SK-N-SH (cell line): ENCODE data around the gene NTMT2. TPM values are rescaled to one million over a fixed set of nuclear protein-coding genes. Genes with fewer than 3 reads are reported as not detected.

Experiments
- CTCF ChIA-PET: fragments of 300-600, 350-600 bp; formaldehyde crosslinking; extraction: SDS; loops from one replicate; lab custom pipeline; 2021; lab: Yijun Ruan, JAX
- POLR2A ChIA-PET: fragments of 350-600 bp; sonication (Branson Sonifier 250); formaldehyde crosslinking; extraction: SDS; loops from one replicate; lab custom pipeline; 2020; ENCODE audit warnings: antibody characterized with exemption, inconsistent platforms; lab: Yijun Ruan, JAX
- DNase-seq: peaks from one replicate; pipeline ENCODE4 v3.0.0; 2012
- H2AFZ ChIP-seq: fragments of 200-600 bp; sonication (generic); 2 replicates; pipeline ENCODE4 v1.8.1; 2016; ENCODE audit warnings: antibody characterized with exemption, mild to moderate bottlenecking, low read depth
- H3F3A ChIP-seq: fragments of 200-600 bp; sonication (generic); replicated peaks from 2 replicates; pipeline ENCODE3; 2016; ENCODE audit warnings: antibody characterized with exemption, mild to moderate bottlenecking; ENCODE audit not compliant: insufficient read depth
- H3K27ac ChIP-seq, 2 experiments: fragments of 200-500 bp in 1 of 2; fragments of 200-600 bp in 1 of 2; sonication (Bioruptor generic) in 1 of 2; sonication (generic), shearing (Covaris generic) in 1 of 2; 2 replicates each; pipeline versions ENCODE4 v1.5.1 to v1.6.1; 2014 to 2016; ENCODE audit warnings: low read depth in 2 of 2, inconsistent platforms in 1 of 2, low read length in 1 of 2, mild to moderate bottlenecking in 1 of 2, mixed read lengths in 1 of 2
- H3K27me3 ChIP-seq: fragments of 200-600 bp; sonication (generic), shearing (Covaris generic); 2 replicates; pipeline ENCODE4 v1.6.1; 2016; ENCODE audit warnings: mixed run types; ENCODE audit not compliant: insufficient read depth
- H3K36me3 ChIP-seq, 2 experiments: fragments of 200-500 bp in 1 of 2; fragments of 200-600 bp in 1 of 2; sonication (Bioruptor generic) in 1 of 2; sonication (generic) in 1 of 2; replicated peaks in 1 of 2; 2 replicates each; pipeline versions ENCODE3 to v1.5.1; 2014 to 2016; ENCODE audit warnings: low read length in 1 of 2, mild to moderate bottlenecking in 1 of 2; ENCODE audit not compliant: insufficient read depth in 2 of 2, control insufficient read depth in 1 of 2
- H3K4me1 ChIP-seq, 2 experiments: fragments of 200-500 bp in 1 of 2; fragments of 200-600 bp in 1 of 2; sonication (Bioruptor generic) in 1 of 2; sonication (generic), shearing (Covaris generic) in 1 of 2; 2 replicates each; pipeline versions ENCODE4 v1.5.1 to v1.6.1; 2014 to 2016; ENCODE audit warnings: low read depth in 1 of 2, low read length in 1 of 2, mixed run types in 1 of 2; ENCODE audit not compliant: insufficient read depth in 2 of 2, control insufficient read depth in 1 of 2
- H3K4me2 ChIP-seq: fragments of 200-600 bp; sonication (generic), shearing (Covaris generic); 2 replicates; pipeline ENCODE4 v1.6.1; 2017; ENCODE audit warnings: mixed run types
- H3K4me3 ChIP-seq, 2 experiments: fragments of 200-500 bp in 1 of 2; fragments of 200-600 bp in 1 of 2; sonication (Bioruptor generic) in 1 of 2; sonication (generic), shearing (Covaris generic) in 1 of 2; 2 replicates each; pipeline versions ENCODE4 v1.5.1 to v1.8.1; 2014 to 2016; ENCODE audit warnings: low read depth in 2 of 2, inconsistent platforms in 1 of 2, low read length in 1 of 2, mild to moderate bottlenecking in 1 of 2, mixed read lengths in 1 of 2, moderate library complexity in 1 of 2
- H3K79me2 ChIP-seq: fragments of 200-600 bp; sonication (generic); 2 replicates; pipeline ENCODE4 v1.8.1; 2017; ENCODE audit warnings: mild to moderate bottlenecking; ENCODE audit not compliant: insufficient read depth
- H3K9ac ChIP-seq: fragments of 200-600 bp; sonication (generic); 2 replicates; pipeline ENCODE4 v1.6.1; 2017; ENCODE audit warnings: mixed run types
- H3K9me2 ChIP-seq: fragments of 200-600 bp; sonication (generic); 2 replicates; pipeline ENCODE4 v1.6.1; 2017; ENCODE audit warnings: mixed run types
- H3K9me3 ChIP-seq: fragments of 200-600 bp; sonication (generic); 2 replicates; pipeline ENCODE4 v1.6.1; 2017; ENCODE audit warnings: mixed run types, mild to moderate bottlenecking, moderate library complexity
- H4K20me1 ChIP-seq: fragments of 200-600 bp; sonication (generic); 2 replicates; pipeline ENCODE4 v1.6.1; 2017; ENCODE audit warnings: mild to moderate bottlenecking, mixed run types; ENCODE audit not compliant: insufficient read depth
- CHD2 ChIP-seq: fragments of 150-350 bp; IDR thresholded peaks from 2 replicates; pipeline ENCODE4 v1.6.1; 2018; ENCODE audit warnings: low read length; ENCODE audit not compliant: partially characterized antibody
- ELF1 ChIP-seq: IDR thresholded peaks from 2 replicates; pipeline ENCODE4 v1.4.0; 2012
- EZH2phosphoT487 ChIP-seq: fragments of 200-600 bp; sonication (generic); IDR thresholded peaks from 2 replicates; pipeline ENCODE4 v1.6.1; 2017; ENCODE audit warnings: low read depth, mixed run types, mild to moderate bottlenecking, antibody characterized with exemption, moderate library complexity, borderline replicate concordance
- FOSL2 ChIP-seq: IDR thresholded peaks from 2 replicates; pipeline ENCODE4 v1.4.0; 2012; ENCODE audit warnings: low read depth, mild to moderate bottlenecking, moderate library complexity, borderline replicate concordance
- IRF3 ChIP-seq: fragments of 150-350 bp; IDR thresholded peaks from 2 replicates; pipeline ENCODE4 v1.6.1; 2016; ENCODE audit warnings: mild to moderate bottlenecking, low read depth, low read length
- NFIC ChIP-seq: IDR thresholded peaks from 2 replicates; pipeline ENCODE4 v1.4.0; 2012; ENCODE audit warnings: borderline replicate concordance
- POLR2AphosphoS5 ChIP-seq: IDR thresholded peaks from 2 replicates; pipeline ENCODE4 v1.6.1; 2012; ENCODE audit warnings: low read depth, low read length
- RAD21 ChIP-seq: IDR thresholded peaks from 2 replicates; pipeline ENCODE4 v1.6.1; 2012; ENCODE audit warnings: mild to moderate bottlenecking, low read length
- RFX5 ChIP-seq: IDR thresholded peaks from 2 replicates; pipeline ENCODE4 v1.6.1; 2012; ENCODE audit warnings: mild to moderate bottlenecking, improper control_type of control experiment, low read length
- SIN3A ChIP-seq: IDR thresholded peaks from 2 replicates; pipeline ENCODE4 v1.6.1; 2012; ENCODE audit warnings: low read depth, mild to moderate bottlenecking, low read length, moderate library complexity, borderline replicate concordance
- USF1 ChIP-seq: IDR thresholded peaks from 2 replicates; pipeline ENCODE4 v1.4.0; 2012; ENCODE audit warnings: low read depth, borderline replicate concordance
- WGBS: methylation state at CpG from one replicate; pipeline ENCODE4 v1.1.6; 2017; ENCODE audit warnings: low lambda C conversion rate; 5-methylcytosine and 5-hydroxymethylcytosine counted together
- polyA plus RNA-seq, 3 experiments: library from polyadenylated mRNA; depleted of rRNA; stranded (reverse); fragments of >200 nt; gene quantifications; 2 replicates each; pipeline ENCODE4 v1.2.3, GENCODE V29; 2012
- TF ChIP-seq, protein P1 (sequence below): IDR thresholded peaks from 2 replicates; pipeline ENCODE4 v1.4.0; 2012; ENCODE audit warnings: low read depth, borderline replicate concordance

Gene NTMT2
- polyA plus RNA-seq, 1 of the 3 experiments (the other 2 are of a cell fraction) = not detected

GRCh38 chr1:170198090-170198489 lies 52.3 kb downstream of the NTMT2 start:
- no peak for DNase-seq
- H3K4me3 ChIP-seq = no peak overlapping the region
- H3K9me3 ChIP-seq = no peaks in the 10 kb centered on the region
- no peaks in the 10 kb centered on the region for H3K27me3 ChIP-seq
- no peak overlapping the region for H2AFZ ChIP-seq
- TF ChIP-seq CHD2 = no peak
- no peak for TF ChIP-seq RAD21
- TF ChIP-seq POLR2AphosphoS5 = no peak
- TF ChIP-seq IRF3 = no peak
- TF ChIP-seq RFX5 = no peak
- TF ChIP-seq ELF1 = no peak
- TF ChIP-seq NFIC = no peak
- TF ChIP-seq FOSL2 = no peak
- TF ChIP-seq USF1 = no peak
- H3K9ac ChIP-seq = no peak overlapping the region
- POLR2A ChIA-PET = no interaction called here
- H4K20me1 ChIP-seq = no peaks in the 10 kb centered on the region
- peaks cover 3% of the 10 kb centered on the region for H3F3A ChIP-seq
- 28% methylated on average over 1 of the region's 1 CpG for WGBS
- CTCF ChIA-PET = no interaction called here
- no peak overlapping the region for H3K4me2 ChIP-seq
- H3K36me3 ChIP-seq = no peaks in the 10 kb centered on the region
- H3K27ac ChIP-seq = no peak overlapping the region
- H3K79me2 ChIP-seq = no peaks in the 10 kb centered on the region
- no peaks in the 10 kb centered on the region for H3K9me2 ChIP-seq
- H3K4me1 ChIP-seq = no peaks in the 10 kb centered on the region; a peak in 1 of 4 replicates

DNA sequence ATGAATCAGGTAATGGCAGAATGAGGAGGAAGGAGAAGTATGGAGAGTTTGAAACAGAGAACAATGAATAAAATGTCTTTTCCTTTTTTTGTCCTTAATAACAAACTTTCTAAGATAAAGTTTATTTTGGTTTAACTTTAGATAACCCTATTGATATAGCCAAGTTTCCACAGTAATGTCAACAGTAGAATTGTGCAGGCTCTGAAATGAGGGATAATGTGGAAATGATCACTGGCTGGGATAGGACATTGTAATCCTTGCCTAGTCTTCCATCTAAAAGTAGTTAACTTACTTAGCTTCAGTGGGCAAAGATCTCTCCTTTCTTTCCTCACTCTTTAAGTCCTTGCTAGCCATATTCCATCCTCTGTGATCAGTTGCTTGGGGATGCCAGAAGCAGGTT lies 52.8 kb downstream of the NTMT2 start:
- H3K9me3 ChIP-seq = no peaks in the 10 kb centered on the region
- no peaks in the 10 kb centered on the region; a peak in 1 of 4 replicates for H3K4me1 ChIP-seq
- H4K20me1 ChIP-seq = no peaks in the 10 kb centered on the region
- H3K27me3 ChIP-seq = no peaks in the 10 kb centered on the region
- H3K9ac ChIP-seq = no peak overlapping the region
- DNase-seq = no peak
- H2AFZ ChIP-seq = no peak overlapping the region
- H3F3A ChIP-seq = peaks cover 3% of the 10 kb centered on the region
- H3K36me3 ChIP-seq = no peaks in the 10 kb centered on the region
- H3K4me2 ChIP-seq = no peak overlapping the region
- H3K4me3 ChIP-seq = no peak overlapping the region
- H3K27ac ChIP-seq = no peak overlapping the region
- no peaks in the 10 kb centered on the region for H3K79me2 ChIP-seq
- POLR2A ChIA-PET = no interaction called here
- H3K9me2 ChIP-seq = no peaks in the 10 kb centered on the region
- CTCF ChIA-PET = no interaction called here
- TF ChIP-seq IRF3 (no peak), SIN3A (no peak), RAD21 (no peak), EZH2phosphoT487 (no peak)
- TF ChIP-seq, protein P1, sequence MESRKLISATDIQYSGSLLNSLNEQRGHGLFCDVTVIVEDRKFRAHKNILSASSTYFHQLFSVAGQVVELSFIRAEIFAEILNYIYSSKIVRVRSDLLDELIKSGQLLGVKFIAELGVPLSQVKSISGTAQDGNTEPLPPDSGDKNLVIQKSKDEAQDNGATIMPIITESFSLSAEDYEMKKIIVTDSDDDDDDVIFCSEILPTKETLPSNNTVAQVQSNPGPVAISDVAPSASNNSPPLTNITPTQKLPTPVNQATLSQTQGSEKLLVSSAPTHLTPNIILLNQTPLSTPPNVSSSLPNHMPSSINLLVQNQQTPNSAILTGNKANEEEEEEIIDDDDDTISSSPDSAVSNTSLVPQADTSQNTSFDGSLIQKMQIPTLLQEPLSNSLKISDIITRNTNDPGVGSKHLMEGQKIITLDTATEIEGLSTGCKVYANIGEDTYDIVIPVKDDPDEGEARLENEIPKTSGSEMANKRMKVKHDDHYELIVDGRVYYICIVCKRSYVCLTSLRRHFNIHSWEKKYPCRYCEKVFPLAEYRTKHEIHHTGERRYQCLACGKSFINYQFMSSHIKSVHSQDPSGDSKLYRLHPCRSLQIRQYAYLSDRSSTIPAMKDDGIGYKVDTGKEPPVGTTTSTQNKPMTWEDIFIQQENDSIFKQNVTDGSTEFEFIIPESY = no peak
